Anterior cingulate cortex (tissue), 58 donors: ENCODE results near the gene CRYAB.
A peak's percentile ranks its signal among the peaks of the same experiment; 100 is the strongest.

Experiments
- DNase-seq, 58 donors: peaks; one replicate each; lab custom pipeline; 2025; lab: John Stamatoyannopoulos, UW

Gene CRYAB, protein sequence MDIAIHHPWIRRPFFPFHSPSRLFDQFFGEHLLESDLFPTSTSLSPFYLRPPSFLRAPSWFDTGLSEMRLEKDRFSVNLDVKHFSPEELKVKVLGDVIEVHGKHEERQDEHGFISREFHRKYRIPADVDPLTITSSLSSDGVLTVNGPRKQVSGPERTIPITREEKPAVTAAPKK

DNA sequence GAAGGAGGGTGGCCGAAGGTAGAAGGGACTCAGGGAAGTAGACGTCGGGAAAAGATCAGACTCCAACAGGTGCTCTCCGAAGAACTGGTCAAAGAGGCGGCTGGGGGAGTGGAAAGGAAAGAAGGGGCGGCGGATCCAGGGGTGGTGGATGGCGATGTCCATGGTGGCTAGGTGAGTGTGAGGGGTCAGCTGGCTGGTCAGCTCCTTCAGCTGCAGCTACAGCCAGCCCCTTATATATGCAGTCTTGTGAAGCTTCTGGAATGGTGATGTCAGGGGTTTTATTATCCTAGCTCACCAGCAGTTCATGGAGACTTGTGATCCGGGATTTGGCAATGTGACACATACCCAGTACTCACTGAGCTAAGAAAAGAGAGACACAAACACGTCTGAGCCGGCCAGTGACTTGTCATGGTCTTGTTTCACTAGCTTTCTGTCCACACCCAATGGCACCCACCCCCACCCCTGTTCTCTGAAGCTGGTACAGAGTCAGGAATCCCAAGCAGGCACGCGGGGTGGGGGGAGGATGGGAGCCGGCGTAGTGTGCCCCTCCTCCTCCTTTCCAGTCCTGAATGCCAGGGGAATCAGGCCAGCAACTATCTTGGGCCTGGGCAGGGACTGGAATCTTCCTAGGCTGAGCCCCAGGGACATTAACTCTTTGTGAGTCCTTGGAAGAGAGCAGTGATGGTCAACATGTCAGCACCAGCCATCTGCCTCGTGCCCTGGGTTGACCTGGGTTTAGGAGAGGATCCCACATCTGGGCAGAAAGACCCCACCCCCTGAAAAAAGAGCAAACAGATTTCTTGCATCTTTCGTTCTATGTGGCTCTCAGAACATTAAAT lies at the start of gene CRYAB:
TSS of gene CRYAB (minus strand) at position 208 of the 839 bp plus-strand sequence. CDS start at position 162, 46 bp downstream.
- DNase-seq: peak; percentile 31 to 99 (median 88)

DNA sequence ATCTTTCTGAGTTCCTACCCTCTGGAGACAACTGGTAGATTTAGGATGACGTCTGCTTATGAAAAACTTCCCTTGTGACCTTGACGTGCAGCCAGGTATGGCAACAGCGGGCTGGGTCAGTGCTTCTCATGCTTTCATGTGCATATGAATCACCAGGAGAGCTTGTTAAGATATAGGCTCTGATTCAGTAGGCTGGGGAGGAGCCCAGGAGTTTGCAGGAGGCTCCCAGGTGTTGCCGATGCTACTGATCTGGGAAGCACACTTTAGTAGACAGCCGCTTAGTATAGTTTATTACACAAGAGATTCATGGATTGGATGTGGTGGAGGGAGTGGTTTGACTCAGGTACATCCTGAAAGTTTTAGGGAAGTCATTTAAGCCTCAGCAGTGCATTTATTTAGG lies 49.3 kb upstream of the CRYAB start:
- DNase-seq: no peak

DNA sequence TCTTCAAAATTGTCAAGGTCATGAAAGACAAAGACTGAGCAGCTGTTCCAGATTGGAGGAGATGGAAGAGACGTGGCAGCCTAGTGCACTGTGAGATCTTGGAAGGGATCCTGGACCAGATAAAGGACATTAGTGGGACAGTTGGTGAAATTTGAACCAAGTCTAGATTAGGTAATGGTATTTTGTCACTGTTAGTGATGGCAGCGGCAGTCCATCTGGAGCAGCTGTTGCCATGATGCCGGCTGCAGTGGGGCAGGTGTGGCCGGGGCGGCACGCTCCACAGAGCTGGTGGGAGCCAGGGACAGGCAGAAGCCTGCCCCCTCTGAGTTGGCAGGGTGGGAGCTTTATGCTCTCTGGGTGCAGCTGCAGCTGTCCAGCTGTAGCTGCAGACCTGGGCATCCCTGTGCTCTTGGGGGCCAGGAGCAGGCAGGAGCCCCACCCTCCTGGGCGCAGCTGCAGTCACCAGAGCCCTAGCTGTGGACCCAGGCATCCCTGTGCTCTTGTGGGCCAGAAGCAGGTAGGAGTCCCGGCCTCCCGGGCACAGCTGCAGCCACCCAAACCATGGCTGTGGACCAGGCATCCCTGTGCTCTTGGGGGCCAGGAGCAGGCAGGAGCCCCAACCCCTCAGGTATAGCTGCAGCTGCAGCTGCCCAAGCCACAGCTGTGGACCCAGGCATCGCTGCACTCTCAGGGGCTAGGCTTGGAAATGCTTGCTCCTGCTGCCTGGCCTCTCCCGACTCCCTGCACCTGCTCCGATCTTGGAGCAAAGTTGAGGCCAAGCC lies 46.3 kb upstream of the CRYAB start:
- DNase-seq: no peak

DNA sequence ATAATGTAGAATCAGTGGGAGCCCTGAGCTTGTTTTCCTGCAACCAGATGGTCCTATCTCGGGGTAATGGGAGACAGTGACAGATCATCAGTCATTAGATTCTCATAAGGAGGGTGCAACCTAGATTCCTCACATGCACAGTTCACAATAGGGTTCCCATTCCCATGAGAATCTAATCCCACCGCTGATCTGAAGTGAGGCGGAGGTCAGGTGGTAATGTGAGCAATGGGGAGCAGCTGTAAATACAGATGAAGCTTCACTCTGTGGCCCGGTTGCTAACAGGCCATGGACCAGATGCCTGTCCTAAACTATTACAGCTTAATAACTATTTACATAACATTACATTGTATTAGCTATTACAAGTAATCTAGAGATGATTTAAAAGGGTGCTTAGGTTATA lies 42.6 kb upstream of the CRYAB start:
- no peak for DNase-seq

DNA sequence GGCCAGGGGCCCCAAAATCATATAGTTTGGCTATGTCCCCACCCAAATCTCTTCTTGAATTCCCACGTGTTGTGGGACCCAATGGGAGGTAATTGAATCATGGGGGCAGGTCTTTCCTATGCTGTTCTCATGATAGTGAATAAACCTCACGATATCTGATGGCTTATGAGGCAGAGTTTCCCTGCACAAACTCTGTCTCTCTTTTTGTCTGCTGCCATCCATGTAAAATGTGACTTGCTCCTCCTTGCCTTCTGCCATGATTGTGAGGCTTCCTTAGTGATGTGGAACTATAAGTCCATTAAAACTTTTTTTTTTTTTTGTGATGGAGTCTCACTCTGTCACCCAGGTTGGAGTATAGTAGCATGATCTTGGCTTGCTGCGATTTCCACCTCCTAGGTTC lies 40.0 kb upstream of the CRYAB start:
- DNase-seq: no peak

DNA sequence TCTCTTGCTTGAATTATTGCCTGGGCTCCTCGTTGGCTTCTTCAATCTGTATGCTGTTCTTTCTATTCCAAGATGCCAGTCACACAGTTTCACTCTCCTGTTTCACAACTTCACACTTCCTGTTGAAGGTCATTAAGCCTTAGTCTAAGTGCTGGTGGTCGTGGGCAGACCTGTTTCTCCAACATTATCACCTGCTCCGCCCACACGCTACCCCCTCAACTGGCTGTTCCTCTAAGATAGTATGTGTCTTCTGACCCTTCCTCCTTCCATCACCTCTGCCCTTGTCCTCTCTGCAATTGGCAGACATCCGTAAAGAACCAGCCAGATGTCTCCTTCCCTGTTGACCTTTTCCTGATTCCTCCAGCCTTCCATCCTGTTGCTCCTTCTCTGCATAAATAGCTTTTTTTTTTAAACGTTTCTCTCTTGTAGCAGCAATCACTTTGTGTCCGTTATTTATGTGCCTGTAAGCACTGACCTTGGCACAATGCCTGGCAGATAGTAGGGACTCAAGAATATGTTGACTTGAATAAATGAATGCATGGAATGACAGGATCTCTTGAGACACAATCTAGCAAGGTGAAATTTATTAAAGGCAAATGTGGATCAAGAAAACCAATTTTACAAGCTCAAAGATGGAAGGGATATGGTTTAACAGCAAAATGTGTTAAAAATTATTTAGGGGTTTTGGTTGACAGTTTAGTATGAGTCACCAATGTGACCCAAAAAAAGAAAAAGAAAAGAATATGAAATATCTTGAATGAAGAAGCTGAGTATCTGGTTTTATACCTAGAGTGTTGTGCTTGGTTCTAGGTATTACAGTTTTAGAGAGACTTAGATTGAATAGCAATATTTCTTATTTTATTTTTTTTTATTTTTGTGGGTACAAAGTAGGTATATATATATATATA lies 38.2 kb upstream of the CRYAB start:
- DNase-seq: no peak

DNA sequence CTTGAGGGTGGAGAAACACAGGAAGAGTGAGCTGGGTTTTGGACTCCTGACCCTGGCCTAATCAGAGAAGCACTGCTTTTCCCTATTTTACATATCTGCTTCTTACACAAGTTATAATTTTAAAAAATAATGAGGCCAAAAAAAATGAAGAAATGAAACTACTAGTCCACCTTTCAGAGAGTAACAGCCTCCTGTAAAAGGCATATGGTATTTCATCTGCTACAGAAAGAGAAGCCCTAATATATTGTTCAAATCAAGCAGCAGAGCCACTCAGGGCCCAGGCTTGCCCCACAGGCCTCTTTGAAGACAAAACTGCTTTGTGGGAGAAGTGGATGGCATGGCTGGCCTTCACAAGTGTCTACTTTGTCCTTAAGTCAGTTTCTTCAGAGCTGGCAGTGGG lies 35.6 kb upstream of the CRYAB start:
- DNase-seq: no peak

DNA sequence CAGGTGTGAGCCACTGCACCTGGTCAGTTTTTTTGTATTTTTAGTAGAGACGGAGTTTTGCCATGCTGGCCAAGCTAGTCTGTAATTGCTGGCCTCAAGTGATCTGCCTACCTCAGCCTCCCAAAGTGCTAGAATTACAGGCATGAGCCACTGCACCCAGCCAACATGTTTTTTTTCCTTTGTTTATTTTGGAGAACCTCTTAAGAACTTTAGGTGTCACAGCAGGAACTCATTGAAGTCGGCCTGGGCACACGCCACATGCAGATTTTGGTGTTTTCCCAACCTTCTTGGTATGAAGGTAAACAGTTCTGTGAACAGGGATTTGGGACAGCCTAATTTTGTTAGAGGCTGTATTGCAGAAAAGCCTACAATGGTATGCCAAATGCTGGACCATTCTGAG lies 34.9 kb upstream of the CRYAB start:
- no peak for DNase-seq

DNA sequence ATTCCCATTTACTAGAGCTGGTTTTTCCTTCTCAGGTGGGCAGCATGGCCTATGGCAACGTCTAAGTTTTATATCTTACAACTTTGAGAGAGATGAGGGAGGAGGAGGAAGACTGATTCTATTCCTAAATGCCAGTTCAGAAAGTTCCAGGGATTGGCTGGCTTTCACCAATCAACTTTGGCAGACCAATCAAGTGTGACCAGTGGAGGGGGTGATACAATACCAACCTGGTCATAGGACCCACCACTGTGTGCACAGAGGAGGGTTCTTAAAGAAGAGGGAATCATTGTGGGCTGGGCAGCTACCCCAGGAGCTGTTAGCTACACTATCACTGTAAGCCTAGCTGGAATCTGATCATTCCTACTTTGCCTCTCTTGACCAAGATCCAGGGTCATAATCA lies 33.6 kb upstream of the CRYAB start:
- no peak for DNase-seq

DNA sequence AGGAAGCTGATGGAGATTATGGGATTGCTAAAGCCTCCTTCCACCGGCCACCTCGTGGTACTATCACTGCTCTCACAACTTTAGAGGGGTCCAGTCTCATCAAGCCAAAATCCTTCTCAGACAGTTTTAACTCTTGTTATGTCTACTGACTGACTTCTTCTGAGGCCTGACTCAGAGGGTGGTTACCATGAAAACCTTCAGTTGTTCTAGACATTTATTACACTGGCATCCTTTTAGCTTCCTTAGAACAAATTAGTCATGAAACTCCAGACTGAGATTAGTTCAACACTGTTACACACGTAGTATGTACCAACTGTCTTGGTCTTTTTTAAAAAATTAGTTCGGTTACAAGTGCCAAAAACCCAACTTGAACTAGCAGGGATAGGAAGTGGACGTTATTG lies 33.1 kb upstream of the CRYAB start:
- DNase-seq: peak in 1 of 58 donors; percentile 22

DNA sequence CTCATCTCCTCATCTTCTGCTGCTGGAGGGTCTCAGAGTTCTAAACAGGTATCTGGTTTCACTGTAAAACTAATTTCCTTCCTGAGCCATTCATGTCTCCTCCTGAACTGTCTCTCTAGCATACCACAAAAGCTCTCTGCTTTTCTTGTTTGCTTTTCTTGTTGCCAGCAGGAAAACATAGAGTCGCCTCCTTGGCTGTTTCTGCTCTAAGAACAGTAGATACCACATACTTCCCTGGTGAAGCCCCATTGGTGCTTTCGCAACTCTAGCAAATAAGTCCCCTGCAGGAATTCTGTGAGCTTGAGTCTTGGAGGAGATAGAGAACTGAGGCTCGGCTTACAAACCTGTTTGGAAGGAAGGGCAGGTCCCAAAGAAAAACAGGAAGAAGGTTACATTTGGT lies 32.6 kb upstream of the CRYAB start:
- DNase-seq: no peak

DNA sequence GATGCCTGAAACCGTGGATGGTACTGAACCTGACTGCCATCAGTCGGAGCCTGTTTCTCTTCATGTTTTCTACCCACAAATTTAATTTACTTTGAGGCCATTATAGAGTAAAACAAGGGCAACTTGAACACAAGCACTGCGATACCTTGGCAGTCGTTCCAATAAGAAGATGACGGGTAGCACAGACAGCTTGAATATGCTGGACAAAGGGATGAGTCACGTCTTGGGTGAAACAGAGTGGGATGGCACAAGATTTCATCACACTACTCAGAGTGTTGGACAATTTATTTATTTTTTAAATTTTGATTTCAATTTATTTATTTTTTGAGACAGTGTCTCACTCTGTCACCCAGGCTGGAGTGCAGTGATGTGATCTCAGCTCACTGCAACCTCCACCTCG lies 31.3 kb upstream of the CRYAB start:
- DNase-seq: no peak

DNA sequence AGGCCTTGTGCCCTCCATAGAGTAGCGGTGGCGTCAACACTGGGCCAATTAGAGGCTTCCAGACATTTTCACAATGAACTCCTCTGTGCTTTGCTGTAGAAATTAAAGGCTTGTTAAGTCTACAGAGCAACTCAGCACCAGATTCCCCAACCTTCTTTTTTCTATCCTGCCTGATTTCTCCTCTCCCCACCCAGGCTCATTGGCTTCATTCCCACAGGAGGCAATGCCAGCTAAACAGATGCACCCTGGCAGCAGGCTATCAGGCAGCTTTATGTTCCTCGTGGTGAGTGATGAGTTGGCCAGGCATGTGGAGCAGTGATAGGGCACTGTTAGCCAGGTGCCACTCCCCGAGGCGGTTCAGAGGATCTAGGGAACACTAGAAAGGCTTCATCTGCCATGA lies 30.4 kb upstream of the CRYAB start:
- DNase-seq: peak in 47 of 58 donors; percentile 12 to 79 (median 54)

DNA sequence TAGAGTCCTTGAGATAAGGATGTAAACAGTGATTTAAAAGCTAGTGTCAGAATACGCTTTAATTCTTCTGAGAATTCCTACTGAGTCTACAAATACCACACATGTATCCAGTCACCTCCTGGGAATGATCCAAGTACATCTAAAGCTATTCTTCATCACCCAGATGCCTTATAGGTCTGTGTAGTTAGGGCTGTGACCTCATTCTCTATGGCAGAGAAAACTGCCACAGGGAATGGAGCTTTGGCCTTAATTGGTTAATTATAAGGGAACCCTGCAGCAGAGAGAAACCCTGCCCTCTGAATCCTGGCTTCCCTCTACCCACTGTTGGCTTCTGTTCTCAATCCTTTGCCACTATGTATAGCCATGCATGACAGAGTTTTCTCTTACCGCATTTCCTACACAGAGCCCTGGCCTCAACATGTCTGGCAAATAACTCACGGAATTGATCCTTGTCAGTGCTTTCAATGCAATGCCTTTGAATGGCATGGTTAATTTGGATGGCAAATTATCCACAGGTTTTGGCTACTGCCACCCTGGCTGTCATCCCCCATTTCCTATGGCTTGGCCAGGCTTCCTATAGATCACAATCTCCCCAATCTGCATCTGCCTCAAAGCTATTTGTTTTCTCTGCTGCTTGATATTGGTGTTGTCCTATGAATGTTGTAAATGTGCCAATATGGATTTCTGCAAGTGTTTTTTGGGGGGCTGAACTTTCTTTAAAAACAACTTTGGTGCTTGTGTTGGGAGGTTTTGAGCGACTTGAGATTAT lies 28.4 kb upstream of the CRYAB start:
- peak in 1 of 58 donors; percentile 12 for DNase-seq

DNA sequence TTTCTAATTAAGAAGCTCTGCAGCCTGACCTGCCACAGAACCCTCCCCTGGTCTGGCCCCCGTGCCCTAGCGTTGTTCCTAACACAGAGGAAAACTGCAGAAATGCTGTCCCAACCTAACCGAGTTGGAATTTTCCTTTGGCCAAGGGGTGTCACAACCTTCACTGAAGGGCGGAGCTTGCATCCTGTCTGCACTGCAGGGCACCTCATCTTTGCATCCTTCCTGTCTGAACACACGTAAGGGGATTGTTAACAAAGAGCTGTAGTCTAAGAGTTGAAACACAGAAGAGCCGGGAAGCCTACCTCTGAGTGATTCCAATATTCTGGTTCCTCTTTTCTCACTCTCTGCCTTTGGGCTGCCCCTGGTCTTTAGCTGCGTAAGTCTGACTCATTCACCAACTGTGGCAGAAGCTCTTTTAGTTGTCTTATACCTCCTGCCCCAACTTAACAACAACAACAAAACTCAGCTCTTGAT lies 27.2 kb upstream of the CRYAB start:
- peak in 3 of 58 donors; percentile 17 to 54 (median 21) for DNase-seq

DNA sequence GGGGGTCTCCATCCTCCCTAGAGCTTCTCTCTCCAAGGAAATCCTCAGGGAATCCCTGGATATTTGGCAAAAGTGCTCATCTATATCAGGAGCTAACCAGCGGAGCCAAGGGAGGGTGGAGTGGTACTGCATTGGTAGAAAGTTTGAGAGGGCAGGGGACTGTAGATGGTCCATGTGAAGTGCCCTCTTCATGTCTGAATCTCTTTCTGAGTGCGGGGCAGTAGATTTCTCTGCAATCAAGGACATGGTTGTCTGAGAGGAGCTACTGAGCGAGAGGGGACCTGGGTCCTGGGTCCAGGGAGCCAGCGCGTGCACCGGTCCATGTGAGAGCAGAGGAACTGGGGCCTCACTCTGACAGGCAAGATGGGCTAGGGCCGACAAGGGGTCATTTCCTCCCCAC lies 26.3 kb upstream of the CRYAB start:
- peak in 4 of 58 donors; percentile 15 to 62 (median 35) for DNase-seq

DNA sequence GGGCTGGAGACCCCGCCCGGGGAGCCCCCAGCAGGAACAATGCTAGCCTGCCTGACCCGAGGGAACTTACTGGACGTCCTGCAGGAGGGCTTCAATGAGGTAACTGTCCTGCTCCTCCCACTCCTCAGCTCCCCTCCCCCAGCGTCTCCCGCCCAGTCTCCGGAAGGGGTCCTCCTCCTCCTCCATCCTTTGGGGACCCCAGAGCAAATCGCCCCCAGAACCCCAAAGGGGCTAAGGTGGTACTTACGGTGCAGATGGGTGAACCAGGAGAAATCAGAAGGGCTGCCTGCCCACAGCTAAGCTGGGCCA lies 25.8 kb upstream of the CRYAB start:
- DNase-seq: peak in 1 of 58 donors; percentile 51

DNA sequence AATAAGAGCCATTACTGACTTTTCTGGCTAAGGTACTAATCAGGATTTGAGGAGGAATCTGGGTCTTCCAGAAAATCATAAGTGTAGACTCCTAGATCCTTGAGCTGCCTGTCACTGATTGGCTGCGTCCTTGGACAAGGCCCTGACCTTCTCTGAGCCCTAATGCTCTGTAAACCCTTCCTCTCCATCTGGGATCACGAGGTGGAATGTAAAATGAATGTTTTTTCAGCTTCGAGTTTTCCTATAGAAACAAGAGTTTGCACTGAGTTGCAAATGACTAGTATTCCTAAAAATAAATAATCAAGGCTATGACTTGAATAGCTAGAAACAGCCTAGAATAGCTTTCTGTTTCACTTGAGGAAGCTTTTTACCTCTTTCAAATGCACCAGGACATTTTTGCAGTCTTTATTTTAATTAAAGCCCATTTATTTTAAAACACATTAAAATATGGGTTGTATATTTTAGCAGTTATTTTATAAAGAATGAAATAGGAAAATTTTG lies 24.5 kb upstream of the CRYAB start:
- peak in 1 of 58 donors; percentile 41 for DNase-seq

DNA sequence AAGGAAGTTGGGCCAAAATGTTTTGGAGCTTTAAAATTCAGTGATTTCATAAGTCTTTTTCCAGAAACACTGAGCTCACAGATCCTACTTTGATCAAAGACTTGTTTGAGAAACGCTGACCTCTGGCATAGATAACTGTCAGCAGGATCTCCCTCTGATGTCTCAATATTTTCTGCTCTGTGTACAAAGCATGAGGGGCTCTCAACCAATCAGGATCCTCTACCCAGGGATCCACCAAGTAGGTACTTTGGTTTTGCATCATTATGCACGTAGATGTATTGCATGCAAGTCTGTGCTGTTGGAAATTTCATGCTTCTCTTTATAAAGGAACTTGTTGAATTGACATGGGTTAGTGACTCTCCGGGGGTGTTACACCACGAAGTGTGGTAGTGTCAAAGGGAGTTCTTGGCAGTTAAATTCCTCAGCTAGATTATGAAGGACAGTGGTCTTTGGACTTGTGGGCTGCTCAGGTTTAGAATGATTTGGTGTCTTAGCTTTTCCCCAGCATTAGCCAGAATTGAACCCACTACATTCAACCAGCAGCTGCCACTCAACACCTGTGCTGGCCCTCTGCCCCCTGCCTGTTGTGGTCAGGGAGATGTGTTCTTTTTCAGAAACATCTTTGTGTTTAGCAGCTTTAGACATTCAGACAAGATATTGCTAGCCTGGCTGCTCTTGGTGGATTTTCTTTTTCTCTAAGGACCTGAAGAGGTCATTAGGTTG lies 23.9 kb upstream of the CRYAB start:
- peak in 1 of 58 donors; percentile 27 for DNase-seq
